H9 (cell line): ENCODE measurements around the gene DCAF11. TPM values are rescaled to one million over a fixed set of nuclear protein-coding genes. Genes with fewer than 3 reads are reported as not detected.

ENCODE experiments used
- DNase-seq: peaks from one replicate; pipeline ENCODE4 v3.0.0-alpha.2; 2017
- H2AFZ ChIP-seq: one replicate; pipeline ENCODE4 v1.6.1; 2013; ENCODE audit warnings: mild to moderate bottlenecking, low read length, control low read depth, moderate library complexity
- H2AK5ac ChIP-seq: 2 replicates; pipeline ENCODE4 v1.6.1; 2013; ENCODE audit warnings: low read length, control low read depth, mixed read lengths; ENCODE audit not compliant: insufficient read length
- H2BK120ac ChIP-seq: one replicate; pipeline ENCODE4 v1.6.1; 2013; ENCODE audit warnings: low read depth, mild to moderate bottlenecking, low read length, control low read depth, inconsistent platforms; ENCODE audit not compliant: poor library complexity, severe bottlenecking
- H2BK12ac ChIP-seq: 2 replicates; pipeline ENCODE4 v1.6.1; 2013; ENCODE audit warnings: low read length, control low read depth, mixed read lengths, low read depth; ENCODE audit not compliant: insufficient read length
- H2BK15ac ChIP-seq: 2 replicates; pipeline ENCODE4 v1.6.1; 2013; ENCODE audit warnings: low read depth, low read length, control low read depth
- H2BK20ac ChIP-seq: one replicate; pipeline ENCODE4 v1.6.1; 2013; ENCODE audit warnings: low read depth, mild to moderate bottlenecking, low read length, control low read depth, inconsistent platforms; ENCODE audit not compliant: poor library complexity, severe bottlenecking
- H2BK5ac ChIP-seq: 2 replicates; pipeline ENCODE4 v1.6.1; 2013; ENCODE audit warnings: low read length, control low read depth, mixed read lengths; ENCODE audit not compliant: insufficient read length
- H3K14ac ChIP-seq: 2 replicates; pipeline ENCODE4 v1.6.1; 2013; ENCODE audit warnings: low read length, control low read depth; ENCODE audit not compliant: insufficient read depth
- H3K18ac ChIP-seq: 2 replicates; pipeline ENCODE4 v1.6.1; 2013; ENCODE audit warnings: low read depth, mild to moderate bottlenecking, mixed read lengths, low read length, control low read depth; ENCODE audit not compliant: insufficient read length
- H3K23ac ChIP-seq: 2 replicates; pipeline ENCODE4 v1.6.1; 2013; ENCODE audit warnings: low read length, control low read depth, mixed read lengths, low read depth; ENCODE audit not compliant: insufficient read length
- H3K23me2 ChIP-seq: 2 replicates; pipeline ENCODE4 v1.6.1; 2013; ENCODE audit warnings: low read depth, mild to moderate bottlenecking, mixed read lengths, low read length, control low read depth; ENCODE audit not compliant: insufficient read length, poor library complexity, severe bottlenecking
- H3K27ac ChIP-seq: 2 replicates; pipeline ENCODE4 v1.5.1; 2013; ENCODE audit warnings: low read length, control low read depth, mixed read lengths, low read depth; ENCODE audit not compliant: insufficient read length
- H3K27me3 ChIP-seq: 2 replicates; pipeline ENCODE4 v1.6.1; 2013; ENCODE audit warnings: low read length, control low read depth, inconsistent platforms; ENCODE audit not compliant: insufficient read depth
- H3K4ac ChIP-seq: 2 replicates; pipeline ENCODE4 v1.6.1; 2013; ENCODE audit warnings: low read depth, mild to moderate bottlenecking, control low read depth, inconsistent platforms, low read length, moderate library complexity
- H3K4me1 ChIP-seq: 2 replicates; pipeline ENCODE4 v1.6.1; 2013; ENCODE audit warnings: low read length, control low read depth, inconsistent platforms; ENCODE audit not compliant: insufficient read depth
- H3K4me2 ChIP-seq: 2 replicates; pipeline ENCODE4 v1.6.1; 2013; ENCODE audit warnings: low read length, control low read depth, mixed read lengths; ENCODE audit not compliant: insufficient read length, insufficient read depth
- H3K56ac ChIP-seq: 2 replicates; pipeline ENCODE4 v1.6.1; 2013; ENCODE audit warnings: low read depth, mild to moderate bottlenecking, mixed read lengths, low read length, control low read depth; ENCODE audit not compliant: insufficient read length
- H3K79me1 ChIP-seq: 2 replicates; pipeline ENCODE4 v1.6.1; 2013; ENCODE audit warnings: low read depth, mild to moderate bottlenecking, moderate library complexity, low read length, control low read depth, inconsistent platforms; ENCODE audit not compliant: insufficient read depth, poor library complexity, severe bottlenecking
- H3K79me2 ChIP-seq: 2 replicates; pipeline ENCODE4 v1.6.1; 2013; ENCODE audit warnings: low read length, control low read depth, inconsistent platforms; ENCODE audit not compliant: insufficient read depth
- H3K9ac ChIP-seq: 2 replicates; pipeline ENCODE4 v1.6.1; 2013; ENCODE audit warnings: low read length, control low read depth, mixed read lengths; ENCODE audit not compliant: insufficient read length; ENCODE audit errors: extremely low read depth
- H3K9me3 ChIP-seq: one replicate; pipeline ENCODE4 v1.6.1; 2013; ENCODE audit warnings: low read depth, low read length, inconsistent platforms; ENCODE audit not compliant: control insufficient read depth
- H3T11ph ChIP-seq: one replicate; pipeline ENCODE4 v1.6.1; 2013; ENCODE audit warnings: mild to moderate bottlenecking, low read length, control low read depth, inconsistent platforms
- H4K20me1 ChIP-seq: one replicate; pipeline ENCODE4 v1.6.1; 2013; ENCODE audit not compliant: control insufficient read depth, insufficient read length, insufficient read depth
- H4K5ac ChIP-seq: 2 replicates; pipeline ENCODE4 v1.6.1; 2013; ENCODE audit warnings: low read depth, mild to moderate bottlenecking, mixed read lengths, low read length, control low read depth; ENCODE audit not compliant: insufficient read length
- H4K8ac ChIP-seq: replicated peaks from 2 replicates; pipeline ENCODE4 v1.6.1; 2013; ENCODE audit warnings: low read length, control low read depth, mixed read lengths, low read depth; ENCODE audit not compliant: insufficient read length
- H4K91ac ChIP-seq: 2 replicates; pipeline ENCODE4 v1.6.1; 2013; ENCODE audit warnings: low read depth, mild to moderate bottlenecking, moderate library complexity, mixed read lengths, low read length, control low read depth; ENCODE audit not compliant: insufficient read length
- H3K27ac Mint-ChIP-seq, 3 experiments: 2 replicates in 2 of 3; 3 replicates in 1 of 3; pipeline ENCODE4 v1.8.0; 2020 to 2021; ENCODE audit warnings: mixed read lengths in 3 of 3, mild to moderate bottlenecking in 1 of 3, moderate library complexity in 1 of 3
- H3K27me3 Mint-ChIP-seq: 2 replicates; pipeline ENCODE4 v1.8.0; 2021; ENCODE audit warnings: low read depth, mild to moderate bottlenecking, moderate library complexity, mixed read lengths
- H3K36me3 Mint-ChIP-seq, 3 experiments: 2 replicates in 2 of 3; 3 replicates in 1 of 3; pipeline ENCODE4 v1.8.0; 2020 to 2021; ENCODE audit warnings: low read depth in 3 of 3, mixed read lengths in 3 of 3; ENCODE audit not compliant: insufficient read depth in 1 of 3
- H3K4me1 Mint-ChIP-seq, 2 experiments: 2 replicates each; pipeline ENCODE4 v1.8.0; 2020; ENCODE audit warnings: mixed read lengths in 2 of 2
- H3K4me3 Mint-ChIP-seq, 2 experiments: 2 replicates in 1 of 2; 3 replicates in 1 of 2; pipeline ENCODE4 v1.8.0; 2020 to 2021; ENCODE audit warnings: mild to moderate bottlenecking in 2 of 2, mixed read lengths in 2 of 2, moderate library complexity in 1 of 2
- H3K9me3 Mint-ChIP-seq, 2 experiments: 2 replicates in 1 of 2; 3 replicates in 1 of 2; pipeline ENCODE4 v1.8.0; 2020; ENCODE audit warnings: mild to moderate bottlenecking in 2 of 2, mixed read lengths in 2 of 2, moderate library complexity in 1 of 2
- CTCF ChIP-seq: fragments of 200-600 bp; sonication (generic); conservative IDR thresholded peaks from 3 replicates; pipeline ENCODE4 v1.8.0; 2021; ENCODE audit warnings: antibody characterized with exemption, mild to moderate bottlenecking
- WGBS: extraction: QIAGEN DNeasy Blood & Tissue Kit; methylation state at CpG from one replicate; pipeline ENCODE4 v1.1.7; 2013; ENCODE audit warnings: missing lambda C conversion rate, low lambda C conversion rate, mixed read lengths; ENCODE audit not compliant: insufficient read length; ENCODE audit errors: extremely low coverage; 5-methylcytosine and 5-hydroxymethylcytosine counted together
- total RNA-seq: library from RNA; stranded (reverse); gene quantifications from 2 replicates; pipeline ENCODE4 v1.2.1, GENCODE V29; 2021

DCAF11 gene
- total RNA-seq, 1 experiment from 2014 or later = 73.4 TPM

- no CpG with 5 or more reads among the region's 12 CpGs for WGBS
These were observed 19.1 kb upstream of the DCAF11 start for GRCh38 chr14:24095271-24096068.

More at GRCh38 chr14:24095271-24096068, 19.1 kb upstream of the DCAF11 start:
- H3K27me3 ChIP-seq = no peaks in the 10 kb centered on the region
- H2AK5ac ChIP-seq = no peak overlapping the region
- H2BK120ac ChIP-seq = no peak overlapping the region
- Mint-ChIP-seq H3K4me3 (peak overlapping the region; percentile 90 to 93), H3K27ac (peak overlapping the region; percentile 92 to 97 (median 95)), H3K4me1 (peaks cover 21 to 32% of the 10 kb centered on the region in 2 experiments), H3K27me3 (peaks cover 4% of the 10 kb centered on the region), H3K9me3 (peaks cover 0 to 2% of the 10 kb centered on the region in 2 experiments; a peak in 3 of 5 replicates), H3K36me3 (peaks cover 33 to 47% (median 36%) of the 10 kb centered on the region in 3 experiments; a peak in 6 of 7 replicates)
- no peak for TF ChIP-seq CTCF
- DNase-seq = peak; percentile 87
- peak overlapping the region; percentile 85 for H3K4me2 ChIP-seq
- peak overlapping the region; percentile 3 for H3K18ac ChIP-seq
- H3K9me3 ChIP-seq = no peaks in the 10 kb centered on the region
- H3K23me2 ChIP-seq = peaks cover 6% of the 10 kb centered on the region
- no peak overlapping the region for H3K23ac ChIP-seq
- no peak overlapping the region for H4K91ac ChIP-seq
- H3K4ac ChIP-seq = no peak overlapping the region
- H3K14ac ChIP-seq = peak overlapping the region; percentile 84; the same call in 1 of the 2 replicates
- H3K9ac ChIP-seq = peak overlapping the region; percentile 89
- H4K20me1 ChIP-seq = no peaks in the 10 kb centered on the region
- no peaks in the 10 kb centered on the region; the same call in 1 of the 2 replicates for H3K79me2 ChIP-seq
- no peaks in the 10 kb centered on the region; the same call in 1 of the 2 replicates for H3K4me1 ChIP-seq
- no peaks in the 10 kb centered on the region for H3K79me1 ChIP-seq
- no peak overlapping the region for H2BK20ac ChIP-seq
- no peak overlapping the region for H3K56ac ChIP-seq
- H3T11ph ChIP-seq = no peak overlapping the region
- H2BK5ac ChIP-seq = no peak overlapping the region
- no peak overlapping the region for H3K27ac ChIP-seq
- H4K5ac ChIP-seq = no peak overlapping the region
- no peak overlapping the region for H4K8ac ChIP-seq
- no peak overlapping the region for H2BK15ac ChIP-seq
- no peak overlapping the region for H2BK12ac ChIP-seq
- H2AFZ ChIP-seq = no peak overlapping the region
